ENCODE measurements around the gene CENPP. TPM values are rescaled to one million over a fixed set of nuclear protein-coding genes. Genes with fewer than 3 reads are reported as not detected.

The CENPP gene
- total RNA-seq, 1 donor from 2014 or later, result 4.3 TPM

DNA sequence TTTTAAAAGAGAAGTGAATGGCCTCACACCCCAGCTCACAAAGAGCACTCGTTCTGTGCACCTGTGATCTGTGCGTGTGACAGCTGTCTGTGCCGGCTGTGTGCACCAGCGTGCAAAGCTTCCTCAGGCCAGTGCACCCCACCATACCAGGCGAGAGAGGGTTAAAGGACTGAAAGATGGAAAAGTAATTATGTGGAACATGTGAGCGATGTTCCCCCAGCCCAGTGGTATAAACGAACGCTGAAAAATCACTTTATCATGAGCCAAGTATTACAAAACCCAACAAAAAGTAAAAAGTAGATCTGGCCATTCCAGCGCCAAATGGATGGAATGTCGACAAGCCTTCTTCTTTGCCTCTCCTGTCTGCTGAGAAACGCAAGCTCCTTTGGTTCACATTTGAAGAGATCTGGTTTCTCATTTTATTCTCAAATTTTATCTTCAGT is 290.5 kb downstream of the CENPP start:
- no peak for DNase-seq
- peak overlapping the region; percentile 68 for H3K27ac ChIP-seq
- TF ChIP-seq, protein P1, sequence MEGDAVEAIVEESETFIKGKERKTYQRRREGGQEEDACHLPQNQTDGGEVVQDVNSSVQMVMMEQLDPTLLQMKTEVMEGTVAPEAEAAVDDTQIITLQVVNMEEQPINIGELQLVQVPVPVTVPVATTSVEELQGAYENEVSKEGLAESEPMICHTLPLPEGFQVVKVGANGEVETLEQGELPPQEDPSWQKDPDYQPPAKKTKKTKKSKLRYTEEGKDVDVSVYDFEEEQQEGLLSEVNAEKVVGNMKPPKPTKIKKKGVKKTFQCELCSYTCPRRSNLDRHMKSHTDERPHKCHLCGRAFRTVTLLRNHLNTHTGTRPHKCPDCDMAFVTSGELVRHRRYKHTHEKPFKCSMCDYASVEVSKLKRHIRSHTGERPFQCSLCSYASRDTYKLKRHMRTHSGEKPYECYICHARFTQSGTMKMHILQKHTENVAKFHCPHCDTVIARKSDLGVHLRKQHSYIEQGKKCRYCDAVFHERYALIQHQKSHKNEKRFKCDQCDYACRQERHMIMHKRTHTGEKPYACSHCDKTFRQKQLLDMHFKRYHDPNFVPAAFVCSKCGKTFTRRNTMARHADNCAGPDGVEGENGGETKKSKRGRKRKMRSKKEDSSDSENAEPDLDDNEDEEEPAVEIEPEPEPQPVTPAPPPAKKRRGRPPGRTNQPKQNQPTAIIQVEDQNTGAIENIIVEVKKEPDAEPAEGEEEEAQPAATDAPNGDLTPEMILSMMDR (IDR thresholded peaks at IDR 0.05), result no peak
- no peak overlapping the region for H3K4me3 ChIP-seq
- no peak for ATAC-seq
- H3K27me3 ChIP-seq (ENCODE audit: low read depth), result no peaks in the 10 kb centered on the region
- intact Hi-C loops (cut with DNase I), result no loop called here
- H3K36me3 ChIP-seq, result peaks cover 81% of the 10 kb centered on the region
- H3K4me1 ChIP-seq, result peaks cover 11% of the 10 kb centered on the region
- H3K9me3 ChIP-seq, result no peaks in the 10 kb centered on the region

DNA sequence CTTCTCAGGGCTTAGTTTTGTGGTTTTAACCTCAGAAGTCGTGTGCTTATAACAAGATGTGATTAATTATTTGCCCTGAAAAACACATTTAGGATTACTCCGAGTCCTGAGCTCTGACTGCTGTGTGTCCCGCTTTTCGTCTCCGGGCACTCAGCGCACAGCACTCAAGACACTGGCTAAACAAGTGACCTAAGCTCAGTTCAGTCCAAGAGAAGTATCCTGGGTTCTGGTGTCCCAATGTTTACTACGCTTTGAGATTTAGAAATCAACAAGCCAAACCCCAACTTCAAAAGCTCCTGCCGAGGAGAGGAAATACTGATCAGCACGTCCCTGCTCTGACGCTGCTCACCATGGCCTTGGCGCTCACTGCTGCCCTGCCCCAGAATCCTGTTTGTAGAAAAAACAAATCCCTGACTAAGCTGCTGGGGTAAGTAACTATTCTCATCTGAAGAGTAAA is 290.9 kb downstream of the CENPP start:
- peak; percentile 32 to 36 for ATAC-seq
- Histone ChIP-seq H3K9me3 (no peaks in the 10 kb centered on the region), H3K27ac (peak overlapping the region; percentile 68), H3K4me1 (peaks cover 11% of the 10 kb centered on the region), H3K4me3 (no peak overlapping the region), H3K36me3 (peaks cover 78% of the 10 kb centered on the region), H3K27me3 (ENCODE audit: low read depth) (no peaks in the 10 kb centered on the region)
- TF ChIP-seq, protein P1 (IDR thresholded peaks at IDR 0.05), result no peak
- intact Hi-C loops (cut with DNase I), result no loop called here
- no peak for DNase-seq

DNA sequence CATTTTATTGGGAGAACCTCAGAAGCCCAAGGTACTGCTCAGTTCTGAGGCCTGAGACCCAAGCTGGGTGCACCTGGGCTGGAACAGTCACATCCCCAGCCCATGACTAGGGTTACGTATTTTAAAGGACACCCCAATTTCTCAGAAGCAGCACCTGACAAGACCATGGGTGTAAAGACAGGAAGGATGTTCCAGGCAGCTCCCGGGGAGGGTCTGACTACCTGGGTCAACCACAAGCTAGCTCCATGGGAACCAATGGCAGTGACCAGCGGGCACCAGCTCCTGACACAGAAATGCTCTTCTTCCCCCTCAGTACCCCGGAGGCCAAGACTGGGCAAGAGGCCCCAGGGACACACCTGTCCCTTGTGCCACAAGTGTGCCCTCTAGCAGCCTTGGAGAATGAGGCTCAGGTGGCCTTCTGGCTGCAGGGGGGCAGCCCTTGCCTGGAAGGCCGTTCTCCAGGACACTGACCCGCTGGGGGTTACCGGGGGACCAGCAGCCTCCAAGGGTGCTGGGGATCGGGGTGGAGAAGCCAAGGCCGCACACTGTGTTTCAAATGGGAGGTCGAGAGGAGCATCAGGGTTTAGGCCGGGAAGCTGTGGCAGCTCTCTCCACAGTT is 291.6 kb downstream of the CENPP start:
- Histone ChIP-seq H3K27ac (peak overlapping the region; percentile 68), H3K4me1 (peaks cover 11% of the 10 kb centered on the region), H3K36me3 (peaks cover 72% of the 10 kb centered on the region), H3K9me3 (no peaks in the 10 kb centered on the region), H3K4me3 (no peak overlapping the region), H3K27me3 (ENCODE audit: low read depth) (no peaks in the 10 kb centered on the region)
- DNase-seq (no peak), ATAC-seq (no peak)
- TF ChIP-seq, protein P1 (IDR thresholded peaks at IDR 0.05), result no peak
- intact Hi-C loops (cut with DNase I), result no loop called here

DNA sequence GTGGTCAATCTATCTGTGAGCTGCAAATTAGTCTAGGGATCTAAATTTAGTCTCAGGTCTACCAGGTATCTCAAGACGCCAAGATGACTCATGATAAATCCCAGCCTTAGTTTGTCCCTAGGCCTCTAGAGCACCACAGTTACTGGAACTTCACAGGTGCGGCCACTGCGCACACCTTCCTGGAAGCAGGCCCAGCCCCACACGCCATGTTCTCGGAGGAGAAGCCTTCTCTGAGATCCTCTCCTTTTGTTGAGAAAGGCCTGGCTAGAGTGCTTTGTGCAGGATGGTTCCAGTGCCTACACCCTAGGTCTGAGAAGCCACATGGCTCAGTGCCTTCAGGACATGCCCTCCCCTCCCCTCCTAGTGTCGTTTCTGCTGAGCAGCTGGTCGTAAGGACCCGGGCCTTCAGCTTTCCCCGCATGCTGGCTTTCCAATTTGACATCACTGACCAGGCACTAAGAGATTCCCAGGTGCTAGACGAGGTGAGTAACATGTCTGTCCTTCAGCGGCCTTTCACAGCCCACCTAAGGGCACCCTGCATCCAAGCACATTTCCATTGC is 292.3 kb downstream of the CENPP start:
- intact Hi-C loops (cut with DNase I), result no loop called here
- no peak for DNase-seq
- H3K27me3 ChIP-seq (ENCODE audit: low read depth), result no peaks in the 10 kb centered on the region
- peaks cover 69% of the 10 kb centered on the region for H3K36me3 ChIP-seq
- peaks cover 11% of the 10 kb centered on the region for H3K4me1 ChIP-seq
- ATAC-seq, result no peak
- TF ChIP-seq, protein P1 (IDR thresholded peaks at IDR 0.05), result no peak
- H3K9me3 ChIP-seq, result no peaks in the 10 kb centered on the region
- H3K4me3 ChIP-seq, result no peak overlapping the region
- H3K27ac ChIP-seq, result no peak overlapping the region

DNA sequence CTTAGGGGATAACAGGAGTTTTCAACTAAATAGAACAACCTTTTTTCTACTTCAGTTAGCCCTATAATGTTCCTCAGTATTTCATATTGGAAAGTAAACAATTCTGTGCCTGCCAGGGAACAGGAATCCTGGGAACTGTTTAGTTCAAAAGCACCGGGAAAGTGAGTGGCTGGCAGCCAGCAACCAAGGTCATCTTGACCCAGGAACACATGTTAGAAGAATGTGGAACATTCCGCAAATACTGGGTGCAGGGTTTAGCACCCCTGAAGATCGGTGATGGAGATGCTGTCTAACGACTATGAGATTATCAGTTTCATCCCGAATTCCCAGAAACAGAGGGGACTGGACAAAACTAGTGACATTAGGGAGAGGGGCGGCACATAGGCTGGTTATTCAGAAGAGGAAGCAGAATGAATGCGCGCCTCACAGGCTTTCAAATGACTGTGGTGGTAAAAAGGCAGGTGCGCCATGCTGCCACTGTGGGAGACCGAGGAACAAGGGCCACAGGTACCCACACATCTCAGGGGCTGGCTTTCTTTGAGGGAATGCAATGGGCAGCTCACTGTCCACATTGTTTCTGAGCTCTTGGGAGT is 293.0 kb downstream of the CENPP start:
- H3K9me3 ChIP-seq, result no peaks in the 10 kb centered on the region
- no peaks in the 10 kb centered on the region for H3K27me3 ChIP-seq (ENCODE audit: low read depth)
- no peak for ATAC-seq
- TF ChIP-seq, protein P1 (IDR thresholded peaks at IDR 0.05), result no peak
- H3K27ac ChIP-seq, result no peak overlapping the region
- intact Hi-C loops (cut with DNase I), result no loop called here
- H3K4me1 ChIP-seq, result peaks cover 11% of the 10 kb centered on the region
- DNase-seq, result no peak
- H3K4me3 ChIP-seq, result no peak overlapping the region
- peaks cover 62% of the 10 kb centered on the region for H3K36me3 ChIP-seq
